Measurements from ENCODE around the gene SLC12A3. TPM values are rescaled to one million over a fixed set of nuclear protein-coding genes. Genes with fewer than 3 reads are reported as not detected.

The SLC12A3 gene
- total RNA-seq, 1 donor from 2014 or later = not detected

- no peak for DNase-seq (ENCODE audit: low spot score)
These were observed 17.7 kb upstream of the SLC12A3 start for GRCh38 chr16:56847173-56847910.

- DNase-seq (ENCODE audit: low spot score) = no peak
These were observed 16.7 kb upstream of the SLC12A3 start for GRCh38 chr16:56848029-56848936.

GRCh38 chr16:56848955-56849689 is 15.9 kb upstream of the SLC12A3 start:
- no peak for DNase-seq (ENCODE audit: low spot score)

- no peak for DNase-seq (ENCODE audit: low spot score)
These were observed 15.0 kb upstream of the SLC12A3 start for GRCh38 chr16:56849690-56850680.

GRCh38 chr16:56851671-56852400 is 13.2 kb upstream of the SLC12A3 start:
- DNase-seq (ENCODE audit: low spot score) = no peak

- DNase-seq (ENCODE audit: low spot score) = no peak
These were observed 12.6 kb upstream of the SLC12A3 start for GRCh38 chr16:56852401-56852730.

- DNase-seq (ENCODE audit: low spot score) = no peak
These were observed 12.0 kb upstream of the SLC12A3 start for GRCh38 chr16:56852968-56853367.

GRCh38 chr16:56855201-56855600 is 9.8 kb upstream of the SLC12A3 start:
- no peak for DNase-seq (ENCODE audit: low spot score)

GRCh38 chr16:56855946-56856345 is 9.1 kb upstream of the SLC12A3 start:
- DNase-seq (ENCODE audit: low spot score) = no peak

- DNase-seq (ENCODE audit: low spot score) = no peak
These were observed 8.0 kb upstream of the SLC12A3 start for GRCh38 chr16:56856876-56857447.

- DNase-seq (ENCODE audit: low spot score) = no peak
These were observed 6.6 kb upstream of the SLC12A3 start for GRCh38 chr16:56858374-56858773.

GRCh38 chr16:56859636-56860035 is 5.4 kb upstream of the SLC12A3 start:
- DNase-seq (ENCODE audit: low spot score) = no peak

- DNase-seq (ENCODE audit: low spot score) = no peak
These were observed 4.6 kb upstream of the SLC12A3 start for GRCh38 chr16:56860226-56861020.

GRCh38 chr16:56861092-56861610 is 3.9 kb upstream of the SLC12A3 start:
- DNase-seq (ENCODE audit: low spot score) = no peak

GRCh38 chr16:56861756-56862155 is 3.3 kb upstream of the SLC12A3 start:
- DNase-seq (ENCODE audit: low spot score) = no peak

GRCh38 chr16:56862776-56863175 is 2.2 kb upstream of the SLC12A3 start:
- no peak for DNase-seq (ENCODE audit: low spot score)

- no peak for DNase-seq (ENCODE audit: low spot score)
These were observed 521 bp downstream of the SLC12A3 start for GRCh38 chr16:56865394-56866062.
